ENCODE data around the gene TTLL8. TPM values are rescaled to one million over a fixed set of nuclear protein-coding genes. Genes with fewer than 3 reads are reported as not detected.

The TTLL8 gene
- total and polyA plus RNA-seq, 12 donors = not detected

DNA sequence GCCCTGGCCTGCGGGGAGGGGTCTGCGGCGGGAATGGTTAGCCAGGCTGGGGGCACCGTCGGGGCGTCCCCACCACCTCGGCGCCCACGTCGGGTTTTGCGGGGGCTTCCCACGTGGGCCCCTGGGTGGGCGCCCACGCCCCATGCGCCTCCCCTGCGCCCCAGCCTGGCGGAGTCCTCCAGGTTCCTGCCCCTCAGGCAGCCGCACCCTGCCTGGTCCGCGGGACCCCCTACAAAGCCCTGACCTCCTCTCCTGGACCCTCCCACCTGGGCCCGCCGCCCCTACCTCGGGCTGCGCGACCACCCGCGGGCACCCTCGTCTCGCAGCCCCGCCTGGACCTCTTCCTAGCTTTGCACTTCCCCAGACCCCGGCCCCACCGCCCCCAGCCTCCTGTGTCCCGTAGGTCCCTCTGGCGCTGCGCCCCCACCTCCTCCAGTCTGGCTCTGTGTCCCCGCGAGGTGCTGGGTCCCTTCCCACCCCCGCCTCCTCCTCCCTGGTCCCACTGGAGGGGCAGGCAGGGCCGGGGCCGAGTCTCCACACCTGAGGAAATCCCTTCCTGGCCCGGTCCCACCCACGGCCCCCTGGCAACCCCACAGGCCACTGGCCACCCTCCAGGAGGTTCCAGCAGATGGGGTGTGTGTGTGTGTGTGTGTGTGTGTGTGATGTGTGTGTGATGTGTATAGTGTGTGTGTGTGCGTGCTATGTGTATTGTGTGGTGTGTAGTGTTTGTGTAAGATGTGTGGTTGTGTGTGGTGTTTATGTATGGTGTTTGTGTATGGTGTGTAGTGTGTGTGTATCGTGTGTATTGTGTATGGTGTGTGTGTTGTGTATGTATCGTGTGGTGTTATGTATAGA lies 85.7 kb downstream of the TTLL8 start:
- Histone ChIP-seq H3K4me1 (replicated peaks in 1 of 2) (peaks cover 31 to 39% of the 10 kb centered on the region in 2 donors), H3K27me3 (no peaks in the 10 kb centered on the region), H3K4me3 (peak overlapping the region in 1 of 4 donors; percentile 53), H3K9me3 (replicated peaks in 1 of 3) (no peaks in the 10 kb centered on the region), H3K27ac (no peak overlapping the region), H3K36me3 (replicated peaks in 1 of 2) (no peaks in the 10 kb centered on the region)
- intact Hi-C loops (cut with DNase I) = no loop called here
- TF ChIP-seq POLR2A (IDR thresholded peaks at IDR 0.05) = no peak
- TF ChIP-seq, protein P1, sequence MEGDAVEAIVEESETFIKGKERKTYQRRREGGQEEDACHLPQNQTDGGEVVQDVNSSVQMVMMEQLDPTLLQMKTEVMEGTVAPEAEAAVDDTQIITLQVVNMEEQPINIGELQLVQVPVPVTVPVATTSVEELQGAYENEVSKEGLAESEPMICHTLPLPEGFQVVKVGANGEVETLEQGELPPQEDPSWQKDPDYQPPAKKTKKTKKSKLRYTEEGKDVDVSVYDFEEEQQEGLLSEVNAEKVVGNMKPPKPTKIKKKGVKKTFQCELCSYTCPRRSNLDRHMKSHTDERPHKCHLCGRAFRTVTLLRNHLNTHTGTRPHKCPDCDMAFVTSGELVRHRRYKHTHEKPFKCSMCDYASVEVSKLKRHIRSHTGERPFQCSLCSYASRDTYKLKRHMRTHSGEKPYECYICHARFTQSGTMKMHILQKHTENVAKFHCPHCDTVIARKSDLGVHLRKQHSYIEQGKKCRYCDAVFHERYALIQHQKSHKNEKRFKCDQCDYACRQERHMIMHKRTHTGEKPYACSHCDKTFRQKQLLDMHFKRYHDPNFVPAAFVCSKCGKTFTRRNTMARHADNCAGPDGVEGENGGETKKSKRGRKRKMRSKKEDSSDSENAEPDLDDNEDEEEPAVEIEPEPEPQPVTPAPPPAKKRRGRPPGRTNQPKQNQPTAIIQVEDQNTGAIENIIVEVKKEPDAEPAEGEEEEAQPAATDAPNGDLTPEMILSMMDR (IDR thresholded peaks at IDR 0.05) = no peak
- 52 to 58% (median 53%) methylated on average over 11 to 45 of the region's 45 CpGs for WGBS, 4 donors
- peak in 6 of 7 donors; percentile 32 to 63 (median 50) for DNase-seq

DNA sequence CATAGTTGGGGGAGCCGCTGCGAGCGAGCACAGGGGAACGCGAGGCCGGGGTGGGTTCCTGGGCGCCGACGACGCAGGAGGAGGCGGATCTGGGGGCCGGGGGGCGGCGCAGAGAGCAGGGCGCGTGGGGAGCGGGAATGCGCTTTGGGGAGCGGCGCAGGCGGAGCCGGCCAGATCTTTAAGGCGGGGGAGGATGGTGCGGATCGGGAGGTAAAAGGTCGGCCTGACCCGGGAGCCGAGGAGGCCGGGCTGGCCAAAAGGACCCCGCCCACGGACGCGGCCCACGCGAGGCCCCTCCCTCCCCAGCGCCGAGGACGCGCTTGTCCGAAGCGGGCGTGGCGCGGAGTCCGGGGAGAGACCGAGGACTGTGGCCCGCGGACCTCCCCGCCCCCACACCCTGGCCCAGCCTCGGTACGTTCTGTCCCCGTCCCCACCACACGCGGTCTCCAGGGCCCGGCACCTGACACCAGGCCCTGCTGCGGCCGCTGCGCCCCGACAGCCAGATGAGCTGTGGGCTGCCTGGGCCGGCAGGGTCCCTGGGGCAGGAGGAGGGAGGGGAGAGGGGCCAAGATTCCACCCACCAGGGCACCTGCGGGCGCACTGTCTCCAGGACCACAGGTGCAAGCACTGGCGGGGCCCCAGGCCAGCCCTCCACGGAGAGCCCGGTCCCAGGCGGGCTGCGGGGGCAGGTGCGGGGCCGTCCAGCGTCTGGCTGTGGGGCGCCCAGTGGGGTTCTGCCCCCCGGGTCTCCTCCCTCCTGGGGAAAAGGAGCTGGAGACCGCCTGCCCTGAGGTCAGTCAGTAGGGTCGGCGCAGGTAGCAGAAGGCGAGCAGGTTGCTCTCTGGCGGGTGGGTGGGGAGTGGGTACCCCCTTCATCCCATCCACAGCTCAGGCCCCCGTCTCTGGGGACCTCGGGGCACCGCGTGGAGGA lies 86.6 kb downstream of the TTLL8 start:
- Histone ChIP-seq H3K9me3 (replicated peaks in 1 of 3) (no peaks in the 10 kb centered on the region), H3K4me1 (replicated peaks in 1 of 2) (peaks cover 40 to 48% of the 10 kb centered on the region in 2 donors), H3K27ac (peak overlapping the region; percentile 65 to 96 (median 88)), H3K36me3 (replicated peaks in 1 of 2) (no peaks in the 10 kb centered on the region), H3K27me3 (no peaks in the 10 kb centered on the region), H3K4me3 (peak overlapping the region in 3 of 4 donors; percentile 11 to 53 (median 26))
- intact Hi-C loops (cut with DNase I) = no loop called here
- WGBS, 4 donors = 7 to 12% (median 9%) methylated on average over 26 to 81 of the region's 81 CpGs; no CpG with 5 or more reads in 1 of the 4 donors
- no peak for TF ChIP-seq POLR2A (IDR thresholded peaks at IDR 0.05)
- TF ChIP-seq, protein P1 (IDR thresholded peaks at IDR 0.05) = no peak
- peak; percentile 81 to 90 (median 86) for DNase-seq

DNA sequence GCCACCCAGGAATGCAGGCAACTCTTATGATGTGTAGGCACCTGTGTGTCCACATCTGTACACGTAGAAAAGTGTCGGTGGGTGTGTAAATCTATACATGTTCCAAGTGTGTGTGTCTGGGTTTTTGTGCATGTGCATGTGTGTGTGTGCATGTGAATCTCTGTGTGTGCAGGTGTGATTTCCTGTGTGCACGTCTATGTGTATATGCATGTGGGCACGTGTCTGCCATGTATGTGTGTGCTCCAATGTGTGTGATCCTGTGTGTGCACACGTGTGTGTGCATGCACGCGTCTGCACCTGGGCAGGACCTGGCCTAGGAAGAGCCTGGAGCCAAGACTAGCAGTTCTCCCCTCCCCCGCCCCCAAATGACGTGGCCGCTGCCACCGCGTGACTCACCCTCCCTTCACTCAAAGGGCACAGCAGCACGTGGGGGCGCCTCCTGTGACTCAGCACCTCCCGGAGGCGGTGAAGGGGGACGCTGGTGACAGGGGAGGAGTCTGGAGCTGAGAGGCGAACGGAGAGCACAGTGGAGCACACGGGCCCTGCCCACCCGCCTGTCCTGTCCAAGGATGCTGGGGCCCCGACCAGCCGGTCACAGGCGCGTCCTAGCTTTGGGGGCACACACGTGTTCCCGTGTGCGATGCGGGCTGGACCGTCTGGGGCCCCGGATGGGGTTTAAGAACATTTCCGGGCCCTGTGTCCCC lies 87.4 kb downstream of the TTLL8 start:
- WGBS, 4 donors = 6 to 27% (median 13%) methylated on average over 6 to 32 of the region's 32 CpGs
- Histone ChIP-seq H3K27ac (peak overlapping the region; percentile 65 to 96 (median 94)), H3K4me3 (peak overlapping the region in 2 of 4 donors; percentile 26 to 53), H3K9me3 (replicated peaks in 1 of 3) (no peaks in the 10 kb centered on the region), H3K27me3 (no peaks in the 10 kb centered on the region), H3K36me3 (replicated peaks in 1 of 2) (no peaks in the 10 kb centered on the region), H3K4me1 (replicated peaks in 1 of 2) (peaks cover 47 to 56% of the 10 kb centered on the region in 2 donors)
- DNase-seq = peak; percentile 96 to 99 (median 99)
- intact Hi-C loops (cut with DNase I) = no loop called here
- peak; percentile 88 to 98 for TF ChIP-seq POLR2A (IDR thresholded peaks at IDR 0.05)
- TF ChIP-seq, protein P1 (IDR thresholded peaks at IDR 0.05) = no peak
